GM20000 (cell line): ENCODE results near the gene ZDHHC17.

Source experiments
- DNase-seq: peaks from one replicate; pipeline ENCODE4 v3.0.0; 2012; ENCODE audit warnings: low spot score
- TF ChIP-seq, protein P1 (sequence below): IDR thresholded peaks from 2 replicates; pipeline ENCODE4 v1.5.1; 2012; ENCODE audit warnings: mild to moderate bottlenecking, control low read depth; ENCODE audit errors: extremely low read depth, missing control alignments

ZDHHC17 gene

DNA sequence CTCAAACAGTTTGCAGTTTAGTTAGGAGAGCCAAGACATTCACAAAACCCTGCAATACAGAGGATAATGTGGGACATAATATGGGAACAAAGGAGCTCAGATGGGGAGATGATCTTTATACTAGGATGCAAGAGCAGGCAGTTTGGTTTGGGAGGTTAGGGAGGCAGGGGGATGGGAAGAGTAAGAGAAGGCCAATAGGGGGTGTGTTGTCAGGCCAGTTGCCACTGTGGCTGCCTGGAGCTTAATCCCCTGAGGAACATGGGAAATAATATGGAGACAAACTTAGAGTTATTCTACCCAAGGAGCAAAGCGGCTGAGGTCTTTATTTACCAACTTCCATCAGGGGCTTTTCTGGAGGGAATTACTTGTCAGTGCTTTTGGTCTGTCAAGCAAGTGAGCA, 124.9 kb downstream of the ZDHHC17 start:
- TF ChIP-seq, protein P1, sequence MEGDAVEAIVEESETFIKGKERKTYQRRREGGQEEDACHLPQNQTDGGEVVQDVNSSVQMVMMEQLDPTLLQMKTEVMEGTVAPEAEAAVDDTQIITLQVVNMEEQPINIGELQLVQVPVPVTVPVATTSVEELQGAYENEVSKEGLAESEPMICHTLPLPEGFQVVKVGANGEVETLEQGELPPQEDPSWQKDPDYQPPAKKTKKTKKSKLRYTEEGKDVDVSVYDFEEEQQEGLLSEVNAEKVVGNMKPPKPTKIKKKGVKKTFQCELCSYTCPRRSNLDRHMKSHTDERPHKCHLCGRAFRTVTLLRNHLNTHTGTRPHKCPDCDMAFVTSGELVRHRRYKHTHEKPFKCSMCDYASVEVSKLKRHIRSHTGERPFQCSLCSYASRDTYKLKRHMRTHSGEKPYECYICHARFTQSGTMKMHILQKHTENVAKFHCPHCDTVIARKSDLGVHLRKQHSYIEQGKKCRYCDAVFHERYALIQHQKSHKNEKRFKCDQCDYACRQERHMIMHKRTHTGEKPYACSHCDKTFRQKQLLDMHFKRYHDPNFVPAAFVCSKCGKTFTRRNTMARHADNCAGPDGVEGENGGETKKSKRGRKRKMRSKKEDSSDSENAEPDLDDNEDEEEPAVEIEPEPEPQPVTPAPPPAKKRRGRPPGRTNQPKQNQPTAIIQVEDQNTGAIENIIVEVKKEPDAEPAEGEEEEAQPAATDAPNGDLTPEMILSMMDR: no peak
- no peak for DNase-seq

GRCh38 chr12:76890151-76891143, 126.5 kb downstream of the ZDHHC17 start:
- TF ChIP-seq, protein P1: no peak
- DNase-seq: no peak

DNA sequence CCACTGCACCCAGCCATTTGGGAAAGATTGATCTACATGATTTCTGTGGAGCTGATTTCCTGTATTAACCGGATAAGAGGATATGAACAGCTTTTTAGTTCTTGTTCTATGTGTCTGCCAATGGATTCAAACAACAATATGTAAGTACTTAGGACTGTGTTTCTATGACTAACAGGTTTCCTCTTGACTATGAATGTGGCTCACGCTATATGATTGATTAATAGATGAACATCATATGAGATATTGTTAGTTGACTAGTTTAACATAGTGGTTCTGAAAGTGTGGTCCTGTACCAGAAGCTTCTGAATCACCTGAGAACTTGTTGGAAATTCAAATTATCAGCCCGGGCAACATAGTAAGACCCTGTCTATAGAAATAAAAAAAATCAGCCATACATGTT, 127.7 kb downstream of the ZDHHC17 start:
- no peak for DNase-seq
- TF ChIP-seq, protein P1: no peak

- no peak for DNase-seq
- TF ChIP-seq, protein P1: no peak
Observed at GRCh38 chr12:76895796-76896195, 131.9 kb downstream of the ZDHHC17 start.

DNA sequence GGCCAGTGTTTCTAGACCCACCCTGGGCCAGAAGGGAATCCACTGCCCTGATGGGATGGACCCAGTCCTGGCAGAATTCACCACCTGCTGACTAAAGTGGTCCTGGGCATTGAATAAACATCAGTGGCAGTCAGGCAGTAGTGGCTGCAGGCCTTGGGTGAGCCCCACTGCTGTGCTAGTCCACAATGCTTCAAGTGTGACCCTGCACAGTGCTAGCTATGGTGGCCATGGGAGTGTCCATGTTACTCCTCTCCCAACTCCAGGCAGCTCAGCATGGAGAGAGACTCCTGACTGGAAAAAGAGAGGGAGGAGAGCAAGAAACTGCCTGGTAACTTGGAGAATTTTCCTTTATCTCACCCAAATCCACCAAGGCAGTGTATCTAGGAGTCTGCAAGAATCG, 132.4 kb downstream of the ZDHHC17 start:
- TF ChIP-seq, protein P1: no peak
- DNase-seq: no peak

- TF ChIP-seq, protein P1: no peak
- DNase-seq: no peak
Observed at GRCh38 chr12:76898442-76898841, 134.5 kb downstream of the ZDHHC17 start.

DNA sequence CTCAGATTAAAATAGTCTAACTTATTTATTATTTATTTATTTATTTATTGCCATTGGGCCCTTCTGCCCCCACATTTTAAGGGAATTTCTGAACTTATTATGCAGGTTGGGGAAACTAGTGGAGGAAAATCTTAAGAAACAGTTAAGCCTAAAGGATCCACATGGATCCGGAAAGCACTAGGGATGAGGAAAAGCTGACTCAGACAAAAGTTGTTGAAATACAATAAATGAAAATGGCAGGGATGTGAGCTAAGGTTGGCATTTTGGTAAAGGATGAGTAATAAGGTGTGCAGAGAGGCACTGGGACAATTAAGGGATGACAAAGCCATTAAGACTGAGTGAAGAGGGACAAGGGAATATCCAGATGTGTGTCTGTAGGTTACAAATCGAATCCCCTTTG, 135.6 kb downstream of the ZDHHC17 start:
- TF ChIP-seq, protein P1: no peak
- DNase-seq: no peak
